Breast epithelium (tissue), 3 donors: ENCODE data around the gene CCDC138.

Experiments used
- POLR2A ChIP-seq: fragments of 450-650 bp; IDR thresholded peaks from one replicate; pipeline ENCODE4 v1.6.1; 2016; ENCODE audit warnings: antibody characterized with exemption, mild to moderate bottlenecking, moderate library complexity
- POLR2AphosphoS5 ChIP-seq, 3 donors: sonication (generic); formaldehyde crosslinking; IDR thresholded peaks; one replicate each; pipeline ENCODE4 v1.6.1; 2017; ENCODE audit warnings: antibody characterized with exemption in 3 of 3
- TF ChIP-seq, protein P1 (sequence below), 3 donors: fragments of 450-650 bp; IDR thresholded peaks; one replicate each; pipeline ENCODE4 v1.5.1; 2016 to 2017; ENCODE audit warnings: antibody characterized with exemption in 3 of 3, mild to moderate bottlenecking in 3 of 3, moderate library complexity in 3 of 3

DNA sequence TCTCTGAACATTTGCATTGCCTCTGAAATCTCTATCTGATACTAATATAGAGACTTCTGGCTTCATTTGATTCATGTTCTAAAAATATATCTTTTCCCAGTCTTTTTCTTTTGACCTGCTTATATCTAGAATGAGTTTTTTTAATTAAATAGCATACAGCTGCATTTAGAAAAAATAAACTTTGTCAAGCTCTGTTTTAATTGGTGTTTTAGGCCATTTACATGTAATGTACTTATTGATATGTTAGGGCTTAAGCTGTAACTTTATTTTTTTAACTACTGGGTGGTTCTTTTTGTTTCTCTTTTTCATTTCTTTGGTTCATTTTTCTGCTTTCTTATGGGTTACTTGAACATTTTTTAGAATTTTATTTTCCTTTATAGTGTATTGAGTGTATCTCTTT lies 54.9 kb downstream of the CCDC138 start:
- TF ChIP-seq POLR2A, result no peak
- TF ChIP-seq, protein P1, sequence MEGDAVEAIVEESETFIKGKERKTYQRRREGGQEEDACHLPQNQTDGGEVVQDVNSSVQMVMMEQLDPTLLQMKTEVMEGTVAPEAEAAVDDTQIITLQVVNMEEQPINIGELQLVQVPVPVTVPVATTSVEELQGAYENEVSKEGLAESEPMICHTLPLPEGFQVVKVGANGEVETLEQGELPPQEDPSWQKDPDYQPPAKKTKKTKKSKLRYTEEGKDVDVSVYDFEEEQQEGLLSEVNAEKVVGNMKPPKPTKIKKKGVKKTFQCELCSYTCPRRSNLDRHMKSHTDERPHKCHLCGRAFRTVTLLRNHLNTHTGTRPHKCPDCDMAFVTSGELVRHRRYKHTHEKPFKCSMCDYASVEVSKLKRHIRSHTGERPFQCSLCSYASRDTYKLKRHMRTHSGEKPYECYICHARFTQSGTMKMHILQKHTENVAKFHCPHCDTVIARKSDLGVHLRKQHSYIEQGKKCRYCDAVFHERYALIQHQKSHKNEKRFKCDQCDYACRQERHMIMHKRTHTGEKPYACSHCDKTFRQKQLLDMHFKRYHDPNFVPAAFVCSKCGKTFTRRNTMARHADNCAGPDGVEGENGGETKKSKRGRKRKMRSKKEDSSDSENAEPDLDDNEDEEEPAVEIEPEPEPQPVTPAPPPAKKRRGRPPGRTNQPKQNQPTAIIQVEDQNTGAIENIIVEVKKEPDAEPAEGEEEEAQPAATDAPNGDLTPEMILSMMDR (IDR thresholded peaks at IDR 0.05), result no peak
- no peak for TF ChIP-seq POLR2AphosphoS5 (IDR thresholded peaks at IDR 0.05)
